Measurements from ENCODE around the gene EEF1A2.

DNA sequence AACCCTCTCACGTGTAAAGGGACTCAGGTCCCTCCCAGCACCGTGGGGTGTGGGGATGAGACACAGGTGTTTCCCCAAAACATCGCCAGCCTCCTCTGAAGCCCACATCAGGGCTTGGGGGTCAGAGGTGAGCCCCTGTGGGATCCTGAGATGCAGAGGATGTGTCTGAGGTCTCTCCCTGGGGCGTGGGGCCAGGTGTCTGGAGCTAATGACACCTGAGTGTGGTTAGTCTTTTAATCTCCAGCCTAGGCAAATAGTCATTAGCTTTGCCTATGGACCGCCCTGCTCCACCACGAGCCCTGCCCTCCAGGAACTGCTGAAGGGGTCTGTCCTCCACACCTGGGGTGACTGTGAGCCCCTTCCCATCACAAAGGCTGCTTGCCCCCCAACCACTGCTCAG lies 46.9 kb upstream of the EEF1A2 start:
- TF ChIP-seq, protein P1, sequence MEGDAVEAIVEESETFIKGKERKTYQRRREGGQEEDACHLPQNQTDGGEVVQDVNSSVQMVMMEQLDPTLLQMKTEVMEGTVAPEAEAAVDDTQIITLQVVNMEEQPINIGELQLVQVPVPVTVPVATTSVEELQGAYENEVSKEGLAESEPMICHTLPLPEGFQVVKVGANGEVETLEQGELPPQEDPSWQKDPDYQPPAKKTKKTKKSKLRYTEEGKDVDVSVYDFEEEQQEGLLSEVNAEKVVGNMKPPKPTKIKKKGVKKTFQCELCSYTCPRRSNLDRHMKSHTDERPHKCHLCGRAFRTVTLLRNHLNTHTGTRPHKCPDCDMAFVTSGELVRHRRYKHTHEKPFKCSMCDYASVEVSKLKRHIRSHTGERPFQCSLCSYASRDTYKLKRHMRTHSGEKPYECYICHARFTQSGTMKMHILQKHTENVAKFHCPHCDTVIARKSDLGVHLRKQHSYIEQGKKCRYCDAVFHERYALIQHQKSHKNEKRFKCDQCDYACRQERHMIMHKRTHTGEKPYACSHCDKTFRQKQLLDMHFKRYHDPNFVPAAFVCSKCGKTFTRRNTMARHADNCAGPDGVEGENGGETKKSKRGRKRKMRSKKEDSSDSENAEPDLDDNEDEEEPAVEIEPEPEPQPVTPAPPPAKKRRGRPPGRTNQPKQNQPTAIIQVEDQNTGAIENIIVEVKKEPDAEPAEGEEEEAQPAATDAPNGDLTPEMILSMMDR (IDR thresholded peaks at IDR 0.05): no peak
- TF ChIP-seq POLR2A (IDR thresholded peaks at IDR 0.05): no peak
